ENCODE measurements around the gene FBLN2. TPM values are rescaled to one million over a fixed set of nuclear protein-coding genes. Genes with fewer than 3 reads are reported as not detected.
A peak's percentile ranks its signal among the peaks of the same experiment; 100 is the strongest.

Gene FBLN2
- total RNA-seq, 4 donors from 2014 or later = 75.7 to 159 (median 89.8) TPM

DNA sequence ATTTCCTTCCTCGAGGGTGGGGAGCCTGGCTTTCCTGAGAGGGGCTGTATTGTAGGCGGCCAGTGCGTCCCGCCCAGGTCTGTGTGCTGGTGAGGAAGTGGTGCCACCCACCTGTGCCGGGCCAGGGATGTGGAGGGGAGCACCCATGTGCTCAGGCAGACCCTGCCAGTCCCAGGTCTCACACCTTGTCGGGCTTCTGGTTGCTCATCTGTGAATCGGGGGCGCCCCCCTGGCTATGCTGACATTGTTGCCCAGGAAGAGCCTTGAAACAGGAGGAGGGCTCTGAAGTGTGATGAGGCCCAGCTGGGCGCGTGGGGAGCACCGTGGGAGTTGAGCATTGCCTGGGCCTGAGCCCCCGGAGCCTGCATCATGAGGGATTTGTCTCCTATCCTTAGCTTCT is 4.8 kb downstream of the FBLN2 start:
- Histone ChIP-seq H3K9me3 (no peaks in the 10 kb centered on the region), H3K4me3 (replicated peaks in 1 of 3) (no peak overlapping the region), H3K27me3 (no peaks in the 10 kb centered on the region), H3K36me3 (no peaks in the 10 kb centered on the region), H3K27ac (peak overlapping the region in 1 of 3 donors; percentile 12), H3K4me1 (peaks cover 0 to 10% of the 10 kb centered on the region in 2 donors)
- DNase-seq = no peak
- intact Hi-C loops (cut with DNase I) = no loop called here
- 67 to 70% methylated on average over 4 to 10 of the region's 12 CpGs for WGBS, 2 donors
- TF ChIP-seq CTCF (IDR thresholded peaks at IDR 0.05) = no peak
- no peak for TF ChIP-seq POLR2A (IDR thresholded peaks at IDR 0.05)

GRCh38 chr3:13555753-13556152 is 6.8 kb downstream of the FBLN2 start:
- no peaks in the 10 kb centered on the region for H3K9me3 ChIP-seq
- peaks cover 0 to 10% of the 10 kb centered on the region in 2 donors for H3K4me1 ChIP-seq
- DNase-seq = no peak
- intact Hi-C loops (cut with DNase I) = no loop called here
- no peak overlapping the region for H3K4me3 ChIP-seq (replicated peaks in 1 of 3)
- no peaks in the 10 kb centered on the region for H3K27me3 ChIP-seq
- TF ChIP-seq CTCF (IDR thresholded peaks at IDR 0.05) = no peak
- TF ChIP-seq POLR2A (IDR thresholded peaks at IDR 0.05) = no peak
- 85 to 92% methylated on average over 10 of the region's 11 CpGs for WGBS, 2 donors
- no peak overlapping the region for H3K27ac ChIP-seq
- no peaks in the 10 kb centered on the region for H3K36me3 ChIP-seq

DNA sequence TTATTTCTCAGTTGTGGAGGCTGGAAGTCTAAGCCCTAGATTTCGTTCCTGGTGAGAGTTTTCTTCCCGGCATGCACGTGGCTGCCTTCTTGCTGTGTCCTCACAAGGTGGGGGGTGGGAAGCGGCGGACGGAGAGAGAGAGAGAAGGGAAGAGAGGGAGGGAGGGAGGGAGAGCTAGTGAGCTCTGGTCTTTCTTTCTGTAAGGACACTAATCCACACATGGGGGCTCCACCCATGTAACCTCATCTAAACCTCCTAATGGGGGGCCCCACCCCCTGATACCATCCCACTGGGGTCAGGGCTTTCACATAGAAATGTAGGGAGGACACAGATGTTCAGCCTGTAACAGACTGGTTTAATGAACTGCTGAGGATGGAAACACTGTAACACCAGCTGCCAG is 7.3 kb downstream of the FBLN2 start:
- intact Hi-C loops (cut with DNase I) = no loop called here
- Histone ChIP-seq H3K4me1 (peaks cover 0 to 10% of the 10 kb centered on the region in 2 donors), H3K9me3 (no peaks in the 10 kb centered on the region), H3K4me3 (replicated peaks in 1 of 3) (no peak overlapping the region), H3K36me3 (no peaks in the 10 kb centered on the region), H3K27me3 (no peaks in the 10 kb centered on the region), H3K27ac (no peak overlapping the region)
- 48 to 63% methylated on average over 6 of the region's 6 CpGs for WGBS, 2 donors
- no peak for DNase-seq
- TF ChIP-seq CTCF (IDR thresholded peaks at IDR 0.05) = no peak
- no peak for TF ChIP-seq POLR2A (IDR thresholded peaks at IDR 0.05)

DNA sequence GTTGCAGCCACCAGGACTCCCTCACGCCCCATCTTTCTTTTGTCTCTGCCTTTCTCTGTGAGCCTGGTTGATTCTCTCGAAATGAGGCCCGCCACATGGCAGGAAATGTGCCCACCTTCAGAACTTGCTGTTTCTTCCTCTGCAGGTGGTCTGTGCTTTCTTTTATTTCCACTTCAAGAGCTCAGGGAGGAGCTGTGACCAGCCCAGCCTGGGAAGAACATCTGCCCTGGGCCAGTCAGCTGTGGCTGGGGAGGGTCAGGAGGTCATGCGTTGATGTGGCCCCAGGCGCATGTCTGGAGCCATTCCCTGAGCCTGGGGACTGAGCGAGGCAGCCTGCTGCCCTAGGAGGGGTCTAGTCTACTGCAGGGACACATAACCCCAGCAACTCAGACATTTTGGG is 8.0 kb downstream of the FBLN2 start:
- peaks cover 0 to 10% of the 10 kb centered on the region in 2 donors for H3K4me1 ChIP-seq
- H3K27me3 ChIP-seq = no peaks in the 10 kb centered on the region
- no peak for TF ChIP-seq POLR2A (IDR thresholded peaks at IDR 0.05)
- no peak for TF ChIP-seq CTCF (IDR thresholded peaks at IDR 0.05)
- H3K4me3 ChIP-seq (replicated peaks in 1 of 3) = no peak overlapping the region
- H3K27ac ChIP-seq = no peak overlapping the region
- DNase-seq = no peak
- intact Hi-C loops (cut with DNase I) = no loop called here
- H3K9me3 ChIP-seq = no peaks in the 10 kb centered on the region
- WGBS, 2 donors = 95 to 97% methylated on average over 6 of the region's 6 CpGs
- no peaks in the 10 kb centered on the region for H3K36me3 ChIP-seq

- Histone ChIP-seq H3K27ac (no peak overlapping the region), H3K9me3 (no peaks in the 10 kb centered on the region), H3K4me3 (replicated peaks in 1 of 3) (no peak overlapping the region), H3K36me3 (no peaks in the 10 kb centered on the region), H3K27me3 (no peaks in the 10 kb centered on the region), H3K4me1 (peaks cover 0 to 10% of the 10 kb centered on the region in 2 donors)
- DNase-seq = no peak
- TF ChIP-seq POLR2A (IDR thresholded peaks at IDR 0.05) (no peak), CTCF (IDR thresholded peaks at IDR 0.05) (no peak)
- WGBS, 2 donors = 65 to 82% methylated on average over 3 to 5 of the region's 5 CpGs
- intact Hi-C loops (cut with DNase I) = no loop called here
Measured at GRCh38 chr3:13557417-13557816, 8.5 kb downstream of the FBLN2 start.
